Left lobe of liver (tissue), 2 donors: ENCODE data around the gene OLFML2B. TPM values are rescaled to one million over a fixed set of nuclear protein-coding genes. Genes with fewer than 3 reads are reported as not detected.
A peak's percentile ranks its signal among the peaks of the same experiment; 100 is the strongest.
"Not testable (repeated sequence)": the region's sequence is repeated elsewhere in the genome, so short reads cannot be mapped to it uniquely, and the experiment has no call there.

ENCODE experiments used
- ATAC-seq: fragments of 200-7000 bp; cut with Tn5 transposase; one replicate; pipeline ENCODE4 v1.9.1; 2020; ENCODE audit warnings: mild to moderate bottlenecking, moderate library complexity
- DNase-seq: peaks from one replicate; pipeline ENCODE4 v3.0.0-alpha.2; 2020; ENCODE audit warnings: low spot score
- total RNA-seq: library from RNA; stranded (reverse); gene quantifications from one replicate; pipeline ENCODE4 v1.2.1, GENCODE V29; 2021
- donor health status: DM: no; HTN: no; CAD: no; lungs with moderate emphysema.
- donor health status: DM: no; HTN: yes; CAD: no.

Gene OLFML2B
- total RNA-seq, 1 donor from 2014 or later: 0.48 TPM

- no peak for DNase-seq
- ATAC-seq: no peak
Observed at GRCh38 chr1:162036163-162036562, 12.5 kb upstream of the OLFML2B start.

- ATAC-seq (no peak), DNase-seq (no peak)
Observed at GRCh38 chr1:162035241-162035640, 11.6 kb upstream of the OLFML2B start.

- ATAC-seq (no peak), DNase-seq (no peak)
Observed at GRCh38 chr1:162033428-162033827, 9.8 kb upstream of the OLFML2B start.

GRCh38 chr1:162030759-162031280 lies 7.2 kb upstream of the OLFML2B start:
- ATAC-seq (no peak), DNase-seq (no peak)

- ATAC-seq: no peak
- no peak for DNase-seq
Observed at GRCh38 chr1:162029157-162029556, 5.5 kb upstream of the OLFML2B start.

- ATAC-seq (no peak), DNase-seq (no peak)
Observed at GRCh38 chr1:162028726-162029125, 5.1 kb upstream of the OLFML2B start.

- ATAC-seq (no peak), DNase-seq (no peak)
Observed at GRCh38 chr1:162026881-162027280, 3.2 kb upstream of the OLFML2B start.

- no peak for DNase-seq
Observed at GRCh38 chr1:162025541-162025940, 1.9 kb upstream of the OLFML2B start.

GRCh38 chr1:162023181-162023546 lies 505 bp downstream of the OLFML2B start:
- no peak for DNase-seq
- ATAC-seq: no peak

More at GRCh38 chr1:162025541-162025940, 1.9 kb upstream of the OLFML2B start:
- ATAC-seq: no peak

- ATAC-seq: no peak
- DNase-seq: no peak
Observed at GRCh38 chr1:162022626-162023025, 1.0 kb downstream of the OLFML2B start.

- no peak for ATAC-seq
Observed at GRCh38 chr1:162021124-162021523, 2.5 kb downstream of the OLFML2B start.

GRCh38 chr1:162020150-162020549 lies 3.5 kb downstream of the OLFML2B start:
- ATAC-seq: no peak
- no peak for DNase-seq

More at GRCh38 chr1:162021124-162021523, 2.5 kb downstream of the OLFML2B start:
- no peak for DNase-seq

GRCh38 chr1:162019446-162019845 lies 4.2 kb downstream of the OLFML2B start:
- ATAC-seq (no peak), DNase-seq (no peak)

GRCh38 chr1:162019006-162019405 lies 4.7 kb downstream of the OLFML2B start:
- DNase-seq: no peak
- ATAC-seq: peak; percentile 44

GRCh38 chr1:162018418-162018817 lies 5.3 kb downstream of the OLFML2B start:
- no peak for DNase-seq

GRCh38 chr1:162017791-162018190 lies 5.9 kb downstream of the OLFML2B start:
- ATAC-seq, DNase-seq: not testable (repeated sequence)

More at GRCh38 chr1:162018418-162018817, 5.3 kb downstream of the OLFML2B start:
- peak; percentile 30 for ATAC-seq

- ATAC-seq (no peak), DNase-seq (no peak)
Observed at GRCh38 chr1:162016631-162017030, 7.0 kb downstream of the OLFML2B start.

- ATAC-seq: no peak
- DNase-seq: no peak
Observed at GRCh38 chr1:162015196-162015595, 8.5 kb downstream of the OLFML2B start.

GRCh38 chr1:162014202-162014601 lies 9.5 kb downstream of the OLFML2B start:
- DNase-seq (no peak), ATAC-seq (no peak)

GRCh38 chr1:162013289-162013688 lies 10.4 kb downstream of the OLFML2B start:
- DNase-seq (no peak), ATAC-seq (no peak)

GRCh38 chr1:162011337-162012012 lies 12.2 kb downstream of the OLFML2B start:
- ATAC-seq (no peak), DNase-seq (no peak)

GRCh38 chr1:162010175-162010506 lies 13.5 kb downstream of the OLFML2B start:
- no peak for ATAC-seq
- DNase-seq: no peak
